Measurements from ENCODE around the gene OVCA2. TPM values are rescaled to one million over a fixed set of nuclear protein-coding genes. Genes with fewer than 3 reads are reported as not detected.
A peak's percentile ranks its signal among the peaks of the same experiment; 100 is the strongest.

Gene OVCA2
- total and polyA plus RNA-seq, 2 donors from 2014 or later, result 22.9 to 63.6 TPM

- FAIRE-seq (no peak), DNase-seq (no peak)
- no peak for TF ChIP-seq CTCF (IDR thresholded peaks at IDR 0.05; ENCODE audit: borderline replicate concordance, extremely low read depth, insufficient read depth)
- intact Hi-C loops (cut with DNase I), result no loop called here
- Histone ChIP-seq H3K9me3 (ENCODE audit: control insufficient read depth in 2 of 3, insufficient read depth in 1 of 3, low read length in 3 of 3) (no peaks in the 10 kb centered on the region), H3K36me3 (ENCODE audit: control insufficient read depth in 2 of 3, insufficient read depth in 3 of 3, low read length in 3 of 3) (no peaks in the 10 kb centered on the region), H3K4me1 (ENCODE audit: control insufficient read depth in 2 of 3, insufficient read depth in 2 of 3, low read depth in 1 of 3, low read length in 3 of 3) (peaks cover 0 to 12% (median 0%) of the 10 kb centered on the region in 3 donors), H3K27me3 (ENCODE audit: control insufficient read depth, insufficient read depth, low read length) (peaks cover 4% of the 10 kb centered on the region), H3K4me3 (ENCODE audit: low read length in 3 of 3) (no peak overlapping the region), H3K9ac (ENCODE audit: low read length in 3 of 3) (no peak overlapping the region), H3K27ac (ENCODE audit: low read depth in 2 of 2, low read length in 2 of 2) (no peak overlapping the region)
Observed at GRCh38 chr17:2022647-2023240, 19.1 kb upstream of the OVCA2 start.

GRCh38 chr17:2023256-2023655 lies 18.6 kb upstream of the OVCA2 start:
- Histone ChIP-seq H3K4me1 (ENCODE audit: control insufficient read depth in 2 of 3, insufficient read depth in 2 of 3, low read depth in 1 of 3, low read length in 3 of 3) (peaks cover 0 to 10% (median 0%) of the 10 kb centered on the region in 3 donors), H3K36me3 (ENCODE audit: control insufficient read depth in 2 of 3, insufficient read depth in 3 of 3, low read length in 3 of 3) (no peaks in the 10 kb centered on the region), H3K9ac (ENCODE audit: low read length in 3 of 3) (no peak overlapping the region), H3K27ac (ENCODE audit: low read depth in 2 of 2, low read length in 2 of 2) (no peak overlapping the region), H3K27me3 (ENCODE audit: control insufficient read depth, insufficient read depth, low read length) (peaks cover 4% of the 10 kb centered on the region), H3K9me3 (ENCODE audit: control insufficient read depth in 2 of 3, insufficient read depth in 1 of 3, low read length in 3 of 3) (no peaks in the 10 kb centered on the region), H3K4me3 (ENCODE audit: low read length in 3 of 3) (no peak overlapping the region)
- TF ChIP-seq CTCF (IDR thresholded peaks at IDR 0.05; ENCODE audit: borderline replicate concordance, extremely low read depth, insufficient read depth), result no peak
- intact Hi-C loops (cut with DNase I), result no loop called here
- FAIRE-seq, result no peak
- DNase-seq, result no peak

- H3K4me1 ChIP-seq (ENCODE audit: control insufficient read depth in 2 of 3, insufficient read depth in 2 of 3, low read depth in 1 of 3, low read length in 3 of 3), result peaks cover 0 to 10% (median 0%) of the 10 kb centered on the region in 3 donors
- H3K9ac ChIP-seq (ENCODE audit: low read length in 3 of 3), result no peak overlapping the region
- H3K36me3 ChIP-seq (ENCODE audit: control insufficient read depth in 2 of 3, insufficient read depth in 3 of 3, low read length in 3 of 3), result no peaks in the 10 kb centered on the region
- H3K9me3 ChIP-seq (ENCODE audit: control insufficient read depth in 2 of 3, insufficient read depth in 1 of 3, low read length in 3 of 3), result no peaks in the 10 kb centered on the region
- no peak overlapping the region for H3K27ac ChIP-seq (ENCODE audit: low read depth in 2 of 2, low read length in 2 of 2)
- H3K27me3 ChIP-seq (ENCODE audit: control insufficient read depth, insufficient read depth, low read length), result peaks cover 2% of the 10 kb centered on the region
- intact Hi-C loops (cut with DNase I), result no loop called here
- H3K4me3 ChIP-seq (ENCODE audit: low read length in 3 of 3), result peak overlapping the region in 2 of 3 donors; percentile 29 to 39
- TF ChIP-seq CTCF (IDR thresholded peaks at IDR 0.05; ENCODE audit: borderline replicate concordance, extremely low read depth, insufficient read depth), result no peak
- DNase-seq (peak in 4 of 5 donors; percentile 83 to 90 (median 89)), FAIRE-seq (no peak)
Observed at GRCh38 chr17:2023692-2024571, 17.9 kb upstream of the OVCA2 start.
